ENCODE data around the gene C2orf92. TPM values are rescaled to one million over a fixed set of nuclear protein-coding genes. Genes with fewer than 3 reads are reported as not detected.

Gene C2orf92
- polyA plus RNA-seq, 1 experiment, result 2.7 TPM

DNA sequence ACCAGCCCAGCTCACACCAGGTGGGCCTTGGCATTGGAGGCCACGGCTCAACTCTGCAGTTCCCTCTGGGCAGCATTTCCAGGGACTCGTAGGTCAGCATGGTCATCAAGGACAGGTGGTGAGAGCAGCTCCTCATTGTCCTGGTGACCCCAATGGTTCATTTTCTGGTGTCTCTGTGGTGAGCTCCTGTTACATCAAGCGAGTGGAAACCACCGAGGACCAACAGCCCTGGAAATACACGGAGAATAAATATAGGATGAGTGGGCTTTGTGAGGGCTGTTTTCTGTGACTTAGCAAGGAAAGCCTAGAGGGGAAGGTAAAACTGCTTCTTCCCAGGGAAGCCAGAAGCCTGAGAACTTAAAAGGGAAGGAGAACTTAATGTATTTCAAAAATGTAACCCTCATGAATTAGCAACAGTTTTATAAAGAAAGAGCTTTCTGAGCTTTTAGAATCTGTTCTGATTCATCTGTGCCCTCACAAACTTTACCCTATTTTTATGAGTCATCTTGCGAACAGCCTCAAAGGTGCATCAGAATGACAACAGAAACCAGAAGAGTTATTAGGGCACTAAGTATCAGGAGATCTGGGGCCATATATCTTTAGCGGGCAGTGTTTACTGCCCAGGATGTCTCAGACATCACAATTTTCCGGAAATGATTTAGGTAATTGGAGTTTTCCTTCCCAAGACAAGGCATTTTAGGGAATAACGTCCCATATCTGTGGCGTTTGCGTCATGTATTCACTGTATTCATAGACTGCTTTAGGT, 18.7 kb downstream of the C2orf92 start:
- CTCF ChIA-PET, result interaction anchor here (1.0 kb wide), 1 partner anchor 9 kb away, joined by 3 read pairs; no protein-coding TSS in a partner anchor

DNA sequence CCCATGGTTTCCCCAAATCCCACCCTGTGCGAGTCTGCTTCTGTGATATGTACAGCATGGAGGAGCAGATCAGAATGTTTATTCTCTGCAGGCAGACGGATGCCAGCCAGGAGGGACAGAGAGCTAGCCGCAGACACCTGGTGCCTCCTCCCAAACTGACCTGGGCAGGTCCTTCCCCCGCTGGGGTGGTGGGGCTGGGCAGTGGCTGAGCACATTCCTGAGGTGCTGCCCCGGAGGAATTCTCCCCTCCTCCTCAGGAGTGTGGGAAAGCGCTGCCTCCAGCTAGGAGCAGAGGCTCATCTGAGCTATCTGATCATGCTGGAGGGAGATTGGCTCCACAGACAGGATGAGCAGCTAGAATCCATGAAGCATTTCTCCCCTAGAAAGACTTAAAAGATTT, 21.7 kb downstream of the C2orf92 start:
- no peaks in the 10 kb centered on the region for H3K36me3 ChIP-seq (ENCODE audit: control insufficient read depth, insufficient read depth, low read length)
- TF ChIP-seq, protein P1, sequence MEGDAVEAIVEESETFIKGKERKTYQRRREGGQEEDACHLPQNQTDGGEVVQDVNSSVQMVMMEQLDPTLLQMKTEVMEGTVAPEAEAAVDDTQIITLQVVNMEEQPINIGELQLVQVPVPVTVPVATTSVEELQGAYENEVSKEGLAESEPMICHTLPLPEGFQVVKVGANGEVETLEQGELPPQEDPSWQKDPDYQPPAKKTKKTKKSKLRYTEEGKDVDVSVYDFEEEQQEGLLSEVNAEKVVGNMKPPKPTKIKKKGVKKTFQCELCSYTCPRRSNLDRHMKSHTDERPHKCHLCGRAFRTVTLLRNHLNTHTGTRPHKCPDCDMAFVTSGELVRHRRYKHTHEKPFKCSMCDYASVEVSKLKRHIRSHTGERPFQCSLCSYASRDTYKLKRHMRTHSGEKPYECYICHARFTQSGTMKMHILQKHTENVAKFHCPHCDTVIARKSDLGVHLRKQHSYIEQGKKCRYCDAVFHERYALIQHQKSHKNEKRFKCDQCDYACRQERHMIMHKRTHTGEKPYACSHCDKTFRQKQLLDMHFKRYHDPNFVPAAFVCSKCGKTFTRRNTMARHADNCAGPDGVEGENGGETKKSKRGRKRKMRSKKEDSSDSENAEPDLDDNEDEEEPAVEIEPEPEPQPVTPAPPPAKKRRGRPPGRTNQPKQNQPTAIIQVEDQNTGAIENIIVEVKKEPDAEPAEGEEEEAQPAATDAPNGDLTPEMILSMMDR (IDR thresholded peaks at IDR 0.05; ENCODE audit: insufficient read depth, low read depth, low read length), result no peak
- no peaks in the 10 kb centered on the region for H3K27me3 ChIP-seq (ENCODE audit: control insufficient read depth, insufficient read depth, low read length)
- CTCF ChIA-PET, result interaction anchor here (1.8 kb wide), 2 partner anchors 9 to 101 kb away, joined by 4 to 18 read pairs; partner anchors contain the start of gene ANKRD36B
- POLR2A ChIA-PET, result no interaction called here
- no peak overlapping the region for H3K4me3 ChIP-seq (ENCODE audit: low read depth, low read length)
- no peak for DNase-seq (ENCODE audit: low read depth)

More for the DNA sequence above, 18.7 kb downstream of the C2orf92 start:
- Histone ChIP-seq H3K36me3 (ENCODE audit: control insufficient read depth, insufficient read depth, low read length) (no peaks in the 10 kb centered on the region), H3K4me3 (ENCODE audit: low read depth, low read length) (no peak overlapping the region), H3K27me3 (ENCODE audit: control insufficient read depth, insufficient read depth, low read length) (no peaks in the 10 kb centered on the region)
- POLR2A ChIA-PET, result no interaction called here
- no peak for DNase-seq (ENCODE audit: low read depth)
- TF ChIP-seq, protein P1 (IDR thresholded peaks at IDR 0.05; ENCODE audit: insufficient read depth, low read depth, low read length), result no peak

DNA sequence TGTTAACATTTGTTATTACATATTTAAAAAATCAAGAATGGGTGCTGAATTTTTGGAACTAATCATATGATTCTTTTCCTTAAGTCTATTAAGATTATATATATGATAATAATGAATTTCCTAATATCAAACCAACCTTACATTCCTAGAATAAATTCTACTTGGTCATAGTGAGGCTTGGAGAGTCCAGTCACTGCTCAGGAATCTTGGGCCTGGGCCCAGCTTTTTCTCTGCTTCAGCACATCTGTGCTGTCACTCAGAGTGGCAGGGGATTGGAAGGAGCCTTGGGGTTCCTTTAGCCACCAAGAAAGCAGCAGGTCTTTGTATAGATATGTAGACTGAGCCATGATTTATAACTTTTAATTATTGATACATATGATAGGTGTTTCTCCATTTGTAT, 24.0 kb downstream of the C2orf92 start:
- CTCF ChIA-PET, result no interaction called here
- H3K27me3 ChIP-seq (ENCODE audit: control insufficient read depth, insufficient read depth, low read length), result no peaks in the 10 kb centered on the region
- H3K4me3 ChIP-seq (ENCODE audit: low read depth, low read length), result no peak overlapping the region
- no peaks in the 10 kb centered on the region for H3K36me3 ChIP-seq (ENCODE audit: control insufficient read depth, insufficient read depth, low read length)
- TF ChIP-seq, protein P1 (IDR thresholded peaks at IDR 0.05; ENCODE audit: insufficient read depth, low read depth, low read length), result no peak
- no peak for DNase-seq (ENCODE audit: low read depth)
- POLR2A ChIA-PET, result no interaction called here

DNA sequence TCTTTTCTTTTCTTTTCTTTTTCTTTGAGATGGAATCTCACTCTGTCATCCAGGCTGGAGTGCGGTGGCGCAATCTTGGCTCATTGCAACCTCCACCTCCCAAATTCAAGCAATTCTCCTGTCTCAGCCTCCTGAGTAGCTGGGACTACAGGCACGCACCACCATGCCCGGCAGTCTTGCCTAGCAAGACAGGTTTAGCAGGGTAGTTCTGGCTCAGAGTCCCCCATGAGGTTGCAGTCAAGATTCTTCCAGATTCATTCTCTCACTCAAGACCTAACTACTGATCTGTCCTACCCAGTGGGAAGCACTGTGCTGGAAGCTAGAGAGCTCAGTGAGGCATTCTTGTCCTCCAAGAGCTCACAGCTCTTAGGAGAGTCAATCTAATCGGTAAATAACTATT, 26.2 kb downstream of the C2orf92 start:
- Histone ChIP-seq H3K27me3 (ENCODE audit: control insufficient read depth, insufficient read depth, low read length) (no peaks in the 10 kb centered on the region), H3K36me3 (ENCODE audit: control insufficient read depth, insufficient read depth, low read length) (no peaks in the 10 kb centered on the region), H3K4me3 (ENCODE audit: low read depth, low read length) (no peak overlapping the region)
- DNase-seq (ENCODE audit: low read depth), result no peak
- CTCF ChIA-PET, result interaction anchor here (0.6 to 7.4 kb wide), 5 partner anchors 11 to 691 kb away, joined by 3 to 171 read pairs (median 37); partner anchors contain the start of genes ACTR1B and ANKRD36B
- POLR2A ChIA-PET, result no interaction called here
- TF ChIP-seq, protein P1 (IDR thresholded peaks at IDR 0.05; ENCODE audit: insufficient read depth, low read depth, low read length), result no peak

DNA sequence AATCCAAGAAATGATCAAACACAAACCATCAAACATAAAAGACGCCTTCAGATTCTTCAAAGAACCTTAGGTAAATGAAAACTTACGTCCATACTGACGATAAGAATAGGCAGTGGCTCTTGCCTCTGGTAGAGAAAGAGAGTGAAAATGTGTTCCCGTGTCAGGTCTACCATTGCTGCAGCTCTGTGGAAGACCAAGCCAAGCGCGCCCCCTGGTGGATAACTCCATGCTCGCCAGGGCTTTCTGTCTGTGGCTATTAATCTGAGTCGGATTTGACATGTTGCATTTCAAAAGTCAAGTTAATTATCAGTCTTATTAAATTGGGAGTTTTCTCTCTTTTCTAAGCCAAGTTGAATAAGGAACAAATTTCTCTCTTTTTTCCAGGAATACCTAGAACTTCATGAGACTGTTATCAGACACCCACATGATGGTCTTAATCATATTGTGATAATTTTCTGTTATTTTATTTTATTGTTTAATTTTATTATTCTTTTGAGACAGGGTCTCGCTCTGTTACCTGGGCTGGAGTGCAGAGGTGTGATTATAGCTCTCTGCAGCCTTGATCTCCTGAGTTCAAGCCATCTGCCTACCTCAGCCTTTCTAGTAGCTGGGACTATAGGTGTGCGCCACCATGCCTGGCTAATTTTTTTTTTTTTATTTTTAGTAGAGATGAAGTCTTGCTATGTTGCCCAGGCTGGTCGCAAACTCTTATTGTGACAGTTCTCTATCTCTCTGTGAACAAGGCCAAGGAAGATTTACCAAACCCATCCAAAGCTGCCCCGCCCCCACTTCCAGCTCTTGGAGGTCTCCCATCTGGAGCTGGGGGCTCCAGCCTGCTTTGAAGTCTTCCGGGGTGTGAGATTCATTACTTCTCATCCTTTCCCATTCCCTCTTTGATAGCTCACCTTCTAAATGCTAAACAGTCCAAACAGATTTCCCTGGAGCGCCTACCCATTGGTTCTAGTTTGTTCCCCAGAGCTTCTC, 28.0 kb downstream of the C2orf92 start:
- peak; percentile 9 for DNase-seq (ENCODE audit: low read depth)
- TF ChIP-seq, protein P1 (IDR thresholded peaks at IDR 0.05; ENCODE audit: insufficient read depth, low read depth, low read length), result peak; percentile 86
- ChIA-PET CTCF (interaction anchor here (0.6 to 7.4 kb wide), 32 partner anchors 8 to 1634 kb away, joined by 3 to 171 read pairs (median 4); partner anchors contain the start of genes ACTR1B, ANKRD36B, COX5B and ZAP70), POLR2A (no interaction called here)
- Histone ChIP-seq H3K36me3 (ENCODE audit: control insufficient read depth, insufficient read depth, low read length) (no peaks in the 10 kb centered on the region), H3K4me3 (ENCODE audit: low read depth, low read length) (no peak overlapping the region), H3K27me3 (ENCODE audit: control insufficient read depth, insufficient read depth, low read length) (no peaks in the 10 kb centered on the region)
